Stomach (tissue), 19 donors: ENCODE measurements around the gene HNRNPA1. TPM values are rescaled to one million over a fixed set of nuclear protein-coding genes. Genes with fewer than 3 reads are reported as not detected.
A peak's percentile ranks its signal among the peaks of the same experiment; 100 is the strongest.
"Not testable (repeated sequence)": the region's sequence is repeated elsewhere in the genome, so short reads cannot be mapped to it uniquely, and the experiment has no call there.

Experiments used
- DNase-seq, 2 donors: peaks; one replicate each; pipeline versions ENCODE4 v3.0.0 to v3.0.0-alpha.2; 2013 to 2019
- H3K27ac ChIP-seq, 5 donors: fragments of 200-600 bp in 4 of 5; sonication (generic) in 4 of 5; one replicate each; pipeline ENCODE4 v1.5.1; 2013 to 2019; ENCODE audit warnings: mild to moderate bottlenecking in 1 of 5, moderate library complexity in 1 of 5
- H3K27me3 ChIP-seq, 3 donors: fragments of 200-600 bp; sonication (generic); one replicate each; pipeline ENCODE4 v1.5.1; 2017 to 2019; ENCODE audit warnings: mixed run types in 1 of 3
- H3K36me3 ChIP-seq, 4 donors: fragments of 200-600 bp; sonication (generic); 1 replicate in 3 of 4; 2 replicates in 1 of 4; pipeline ENCODE4 v1.5.1; 2016 to 2019
- H3K4me1 ChIP-seq, 4 donors: fragments of 200-600 bp; sonication (generic); one replicate each; pipeline ENCODE4 v1.5.1; 2016 to 2019
- H3K4me3 ChIP-seq, 4 donors: fragments of 200-600 bp; sonication (generic) in 3 of 4; one replicate each; pipeline ENCODE4 v1.5.1; 2016 to 2019; ENCODE audit warnings: mild to moderate bottlenecking in 1 of 4
- H3K9me3 ChIP-seq, 4 donors: fragments of 200-600 bp; sonication (generic); one replicate each; pipeline ENCODE4 v1.5.1; 2016 to 2019
- CTCF ChIP-seq, 7 experiments: fragments of 450-650 bp in 4 of 7; fragments of 200-600 bp in 3 of 7; sonication (generic) in 3 of 7; IDR thresholded peaks; one replicate each; pipeline ENCODE4 v1.5.1; 2016 to 2019; ENCODE audit warnings: antibody characterized with exemption in 7 of 7, control low read depth in 2 of 7, mild to moderate bottlenecking in 1 of 7
- EP300 ChIP-seq: sonication (generic); formaldehyde crosslinking; IDR thresholded peaks from one replicate; pipeline ENCODE4 v1.6.1; 2017; ENCODE audit warnings: antibody characterized with exemption
- POLR2A ChIP-seq, 4 donors: fragments of 450-650 bp; IDR thresholded peaks; one replicate each; pipeline ENCODE4 v1.6.1; 2016; ENCODE audit warnings: antibody characterized with exemption in 4 of 4, control low read depth in 2 of 4, mild to moderate bottlenecking in 1 of 4, moderate library complexity in 1 of 4
- POLR2AphosphoS5 ChIP-seq, 3 donors: sonication (generic); formaldehyde crosslinking; IDR thresholded peaks; one replicate each; pipeline ENCODE4 v1.6.1; 2016; ENCODE audit warnings: antibody characterized with exemption in 3 of 3
- WGBS, 5 donors: extraction: QIAGEN DNeasy Blood & Tissue Kit in 3 of 5; methylation state at CpG; one replicate each; pipeline versions ENCODE4 v1.1.5 to v1.1.7; 2013 to 2018; 5-methylcytosine and 5-hydroxymethylcytosine counted together
- intact Hi-C: fragments of 100-400 bp; cut with DNase I; formaldehyde crosslinking; loops from one replicate; pipeline ENCODE4 v1.15.1; 2023; ENCODE audit warnings: low total_unique reads
- long read RNA-seq, 10 donors: transcript quantifications; one replicate each; lab custom pipeline, GENCODE V29; 2026
- polyA plus RNA-seq, 3 donors: library from polyadenylated mRNA; stranded (reverse); fragments of 200-250 nt; gene quantifications; one replicate each; pipeline ENCODE4 v1.2.3, GENCODE V29; 2013
- total RNA-seq, 5 donors: library from RNA; depleted of rRNA; stranded (reverse); fragments of >200 nt; gene quantifications; one replicate each; pipeline versions ENCODE4 v1.1.0 to v1.2.3, GENCODE V29; 2014 to 2016
- donor health status: healthy with polysubstance abuse.
- donor health status: Bipolar disorder and iron deficiency.
- donor health status: healthy.

HNRNPA1 gene
- total RNA-seq (100 to 1,000 TPM; 211 to 763 (median 303) TPM), polyA plus RNA-seq (1,000 to 10,000 TPM in 2 of 3 donors, 100 to 1,000 TPM in 1; 960 to 1,103 (median 1,040) TPM)
- long read RNA-seq, donor 1, full-length matches to known transcripts = 223 of 370 reads
- long read RNA-seq, donor 1, partial matches to known transcripts = 142 of 370 reads
- long read RNA-seq, donor 1, other reads (novel, unspliced or antisense) = 5 of 370 reads
- long read RNA-seq, donor 2, full-length matches to known transcripts = 400 of 633 reads
- long read RNA-seq, donor 2, partial matches to known transcripts = 182 of 633 reads
- long read RNA-seq, donor 2, other reads (novel, unspliced or antisense) = 51 of 633 reads
- long read RNA-seq, donor 3, full-length matches to known transcripts = 246 of 450 reads
- long read RNA-seq, donor 3, partial matches to known transcripts = 187 of 450 reads
- long read RNA-seq, donor 3, other reads (novel, unspliced or antisense) = 17 of 450 reads
- long read RNA-seq, donor 4, full-length matches to known transcripts = 53 of 70 reads
- long read RNA-seq, donor 4, partial matches to known transcripts = 12 of 70 reads
- long read RNA-seq, donor 4, other reads (novel, unspliced or antisense) = 5 of 70 reads
- long read RNA-seq, donor 5, full-length matches to known transcripts = 515 of 927 reads
- long read RNA-seq, donor 5, partial matches to known transcripts = 362 of 927 reads
- long read RNA-seq, donor 5, other reads (novel, unspliced or antisense) = 50 of 927 reads
- long read RNA-seq, donor 6, full-length matches to known transcripts = 1,023 of 1,682 reads
- long read RNA-seq, donor 6, partial matches to known transcripts = 555 of 1,682 reads
- long read RNA-seq, donor 6, other reads (novel, unspliced or antisense) = 104 of 1,682 reads
- long read RNA-seq, donor 7, full-length matches to known transcripts = 445 of 1,041 reads
- long read RNA-seq, donor 7, partial matches to known transcripts = 561 of 1,041 reads
- long read RNA-seq, donor 7, other reads (novel, unspliced or antisense) = 35 of 1,041 reads
- long read RNA-seq, donor 8, full-length matches to known transcripts = 380 of 754 reads
- long read RNA-seq, donor 8, partial matches to known transcripts = 319 of 754 reads
- long read RNA-seq, donor 8, other reads (novel, unspliced or antisense) = 55 of 754 reads
- long read RNA-seq, donor 9, full-length matches to known transcripts = 347 of 740 reads
- long read RNA-seq, donor 9, partial matches to known transcripts = 373 of 740 reads
- long read RNA-seq, donor 9, other reads (novel, unspliced or antisense) = 20 of 740 reads
- long read RNA-seq, donor 10, full-length matches to known transcripts = 190 of 273 reads
- long read RNA-seq, donor 10, partial matches to known transcripts = 72 of 273 reads
- long read RNA-seq, donor 10, other reads (novel, unspliced or antisense) = 11 of 273 reads

- H3K36me3 ChIP-seq = peaks cover 33 to 42% (median 37%) of the 10 kb centered on the region in 4 donors
- peak within 1 kb of the TSS; percentile 64 to 93 (median 72) for H3K4me3 ChIP-seq
- peak within 1 kb of the TSS; percentile 90 to 96 (median 93) for H3K27ac ChIP-seq
- no peaks in the 10 kb centered on the region for H3K9me3 ChIP-seq
- H3K4me1 ChIP-seq = peaks cover 46 to 77% (median 66%) of the 10 kb centered on the region in 4 donors
- TF ChIP-seq CTCF (IDR thresholded peaks at IDR 0.05) (no peak), EP300 (peak; percentile 16), POLR2A (IDR thresholded peaks at IDR 0.05) (peak in 2 of 4 donors; percentile 97 to 98), POLR2AphosphoS5 (IDR thresholded peaks at IDR 0.05) (peak; percentile 97 to 99 (median 99))
- intact Hi-C loops = no loop called here
- 0 to 1% (median 0%) methylated on average over 48 of the region's 48 CpGs for WGBS, 5 donors
- DNase-seq = peak; percentile 96 to 100
- H3K27me3 ChIP-seq = no peaks in the 10 kb centered on the region
Observed at GRCh38 chr12:54280468-54281260, at the start of gene HNRNPA1. TSS of gene HNRNPA1 (plus strand) at chr12:54280726. CDS start at chr12:54280808, 82 bp downstream.

GRCh38 chr12:54231269-54231668, 49.3 kb upstream of the HNRNPA1 start:
- 89 to 98% (median 92%) methylated on average over 3 of the region's 3 CpGs for WGBS, 5 donors
- DNase-seq, H3K9me3 ChIP-seq, H3K4me3 ChIP-seq, H3K27ac ChIP-seq, H3K27me3 ChIP-seq, intact Hi-C loops: not testable (repeated sequence)
- Histone ChIP-seq H3K4me1 (peaks cover 0 to 25% (median 2%) of the 10 kb centered on the region in 4 donors), H3K36me3 (peaks cover 0 to 11% (median 3%) of the 10 kb centered on the region in 4 donors)

- no peak for TF ChIP-seq CTCF (IDR thresholded peaks at IDR 0.05)
- no peak for TF ChIP-seq EP300
- Histone ChIP-seq H3K27ac (no peak overlapping the region), H3K27me3 (no peaks in the 10 kb centered on the region), H3K36me3 (peaks cover 0 to 15% (median 6%) of the 10 kb centered on the region in 4 donors), H3K4me3 (no peak overlapping the region), H3K4me1 (peaks cover 0 to 20% (median 2%) of the 10 kb centered on the region in 4 donors), H3K9me3 (no peaks in the 10 kb centered on the region)
- DNase-seq = no peak
- intact Hi-C loops = no loop called here
- 88 to 100% (median 97%) methylated on average over 2 of the region's 2 CpGs for WGBS, 5 donors
Observed at GRCh38 chr12:54232790-54233189, 47.7 kb upstream of the HNRNPA1 start.

- Histone ChIP-seq H3K9me3 (no peaks in the 10 kb centered on the region), H3K27ac (no peak overlapping the region), H3K36me3 (peaks cover 15 to 64% (median 55%) of the 10 kb centered on the region in 4 donors), H3K4me3 (no peak overlapping the region), H3K4me1 (no peaks in the 10 kb centered on the region), H3K27me3 (no peaks in the 10 kb centered on the region)
- 88 to 100% (median 92%) methylated on average over 1 of the region's 1 CpG for WGBS, 5 donors
- intact Hi-C loops = no loop called here
- TF ChIP-seq CTCF (IDR thresholded peaks at IDR 0.05) (no peak), EP300 (no peak), POLR2A (IDR thresholded peaks at IDR 0.05) (no peak), POLR2AphosphoS5 (IDR thresholded peaks at IDR 0.05) (no peak)
- DNase-seq = no peak
Observed at GRCh38 chr12:54238531-54238930, 42.0 kb upstream of the HNRNPA1 start.
